GM23338 (cell line): ENCODE measurements around the gene FTCDNL1. TPM values are rescaled to one million over a fixed set of nuclear protein-coding genes. Genes with fewer than 3 reads are reported as not detected.

Source experiments
- ATAC-seq: fragments of 200-7000 bp; cut with Tn5 transposase; 3 replicates; pipeline ENCODE4 v1.9.1; 2020
- DNase-seq: peaks from one replicate; pipeline ENCODE4 v3.0.0-alpha.2; 2015; ENCODE audit warnings: low spot score
- H2AFZ ChIP-seq: fragments of 200-600 bp; sonication (generic); 2 replicates; pipeline ENCODE4 v1.8.0; 2016; ENCODE audit warnings: antibody characterized with exemption, mild to moderate bottlenecking, moderate library complexity
- H3F3A ChIP-seq: fragments of 200-600 bp; sonication (generic); replicated peaks from 2 replicates; pipeline ENCODE4 v1.8.0; 2017; ENCODE audit warnings: antibody characterized with exemption, mixed run types, low read depth
- H3K27ac ChIP-seq: fragments of 200-600 bp; sonication (generic); 2 replicates; pipeline ENCODE4 v1.6.1; 2016; ENCODE audit warnings: low read depth
- H3K27me3 ChIP-seq: fragments of 200-600 bp; sonication (generic); 2 replicates; pipeline ENCODE4 v1.8.0; 2016; ENCODE audit warnings: mild to moderate bottlenecking, mixed run types, moderate library complexity; ENCODE audit not compliant: insufficient read depth
- H3K36me3 ChIP-seq: fragments of 200-600 bp; sonication (generic); 2 replicates; pipeline ENCODE4 v1.8.0; 2016; ENCODE audit warnings: mild to moderate bottlenecking; ENCODE audit not compliant: insufficient read depth
- H3K4me1 ChIP-seq: fragments of 200-600 bp; sonication (generic); 2 replicates; pipeline ENCODE4 v1.8.0; 2016; ENCODE audit warnings: mild to moderate bottlenecking, moderate library complexity; ENCODE audit not compliant: insufficient read depth
- H3K4me2 ChIP-seq: fragments of 200-600 bp; sonication (generic); 2 replicates; pipeline ENCODE4 v1.7.1; 2017; ENCODE audit warnings: mixed run types
- H3K4me3 ChIP-seq: fragments of 200-600 bp; sonication (generic); 2 replicates; pipeline ENCODE4 v1.6.1; 2016; ENCODE audit warnings: mixed run types
- H3K79me2 ChIP-seq: fragments of 200-600 bp; sonication (generic); replicated peaks from 2 replicates; pipeline ENCODE4 v1.8.0; 2017; ENCODE audit warnings: mild to moderate bottlenecking; ENCODE audit not compliant: insufficient read depth
- H3K9me2 ChIP-seq: fragments of 200-600 bp; sonication (generic); 2 replicates; pipeline ENCODE4 v1.8.0; 2017; ENCODE audit not compliant: insufficient read depth
- H4K20me1 ChIP-seq: fragments of 200-600 bp; sonication (generic); replicated peaks from 2 replicates; pipeline ENCODE4 v1.8.0; 2017; ENCODE audit warnings: mild to moderate bottlenecking; ENCODE audit not compliant: insufficient read depth
- H3K27ac Mint-ChIP-seq: 2 replicates; pipeline ENCODE4 v1.8.0; 2020; ENCODE audit warnings: inconsistent platforms, mild to moderate bottlenecking, moderate library complexity, mixed read lengths
- H3K27me3 Mint-ChIP-seq: 3 replicates; pipeline ENCODE4 v1.8.0; 2022; ENCODE audit warnings: low read depth, mild to moderate bottlenecking, moderate library complexity, mixed read lengths, inconsistent platforms; ENCODE audit not compliant: insufficient read depth, poor library complexity
- H3K36me3 Mint-ChIP-seq: 3 replicates; pipeline ENCODE4 v1.8.0; 2021; ENCODE audit warnings: low read depth, mild to moderate bottlenecking, inconsistent platforms, moderate library complexity, mixed read lengths
- H3K4me1 Mint-ChIP-seq: 3 replicates; pipeline ENCODE4 v1.8.0; 2020; ENCODE audit warnings: mild to moderate bottlenecking, inconsistent platforms, mixed read lengths
- H3K4me3 Mint-ChIP-seq: 3 replicates; pipeline ENCODE4 v1.8.0; 2021; ENCODE audit warnings: moderate library complexity, mild to moderate bottlenecking, inconsistent platforms, mixed read lengths
- H3K9me3 Mint-ChIP-seq: 3 replicates; pipeline ENCODE4 v1.8.0; 2020; ENCODE audit warnings: moderate library complexity, mild to moderate bottlenecking, inconsistent platforms, mixed read lengths
- CREB1 ChIP-seq: fragments of 250-450 bp; sonication (Bioruptor Pico); IDR thresholded peaks from 2 replicates; pipeline ENCODE4 v1.5.0; 2020; ENCODE audit warnings: low read depth, mild to moderate bottlenecking, moderate library complexity
- CTCF ChIP-seq, 2 experiments: fragments of 200-600 bp in 1 of 2; sonication (generic) in 1 of 2; conservative IDR thresholded peaks; 2 replicates each; pipeline versions ENCODE4 v1.5.1 to v1.6.1; 2016 to 2017; ENCODE audit warnings: antibody characterized with exemption in 2 of 2, low read depth in 2 of 2, mild to moderate bottlenecking in 2 of 2, moderate library complexity in 1 of 2
- ETS1 ChIP-seq: IDR thresholded peaks from 2 replicates; pipeline ENCODE4 v1.6.1; 2016; ENCODE audit warnings: antibody characterized with exemption
- EZH2 ChIP-seq: fragments of 200-600 bp; sonication (generic); IDR thresholded peaks from one replicate; pipeline ENCODE4 v1.8.0; 2017; ENCODE audit warnings: antibody characterized with exemption, mild to moderate bottlenecking, low read depth; ENCODE audit not compliant: unreplicated experiment
- EZH2phosphoT487 ChIP-seq: fragments of 200-600 bp; sonication (generic); IDR thresholded peaks from one replicate; pipeline ENCODE4 v1.8.1; 2018; ENCODE audit warnings: antibody characterized with exemption; ENCODE audit not compliant: unreplicated experiment
- JUNB ChIP-seq: IDR thresholded peaks from one replicate; pipeline ENCODE4 v1.6.1; 2016; ENCODE audit warnings: antibody characterized with exemption; ENCODE audit not compliant: unreplicated experiment
- NANOG ChIP-seq: IDR thresholded peaks from 2 replicates; pipeline ENCODE4 v1.6.1; 2016; ENCODE audit warnings: antibody characterized with exemption, borderline replicate concordance
- REST ChIP-seq: IDR thresholded peaks from one replicate; pipeline ENCODE4 v1.6.1; 2018; ENCODE audit warnings: antibody characterized with exemption; ENCODE audit not compliant: unreplicated experiment
- STAT1 ChIP-seq: IDR thresholded peaks from one replicate; pipeline ENCODE4 v1.6.1; 2016; ENCODE audit warnings: antibody characterized with exemption; ENCODE audit not compliant: unreplicated experiment
- ZNF114 ChIP-seq: fragments of 250-450 bp; sonication (Bioruptor Pico); IDR thresholded peaks from 2 replicates; pipeline ENCODE4 v1.5.0; 2020; ENCODE audit warnings: mild to moderate bottlenecking, moderate library complexity
- ZNF331 ChIP-seq: fragments of 250-450 bp; sonication (Bioruptor Pico); IDR thresholded peaks from 2 replicates; pipeline ENCODE4 v1.5.0; 2020; ENCODE audit warnings: low read depth, mild to moderate bottlenecking, moderate library complexity
- polyA plus RNA-seq: library from polyadenylated mRNA; unstranded; fragments of >200 nt; fragmentation: Nextera tagmentation; extraction: Ambion mirVana; gene quantifications from 2 replicates; pipeline ENCODE4 v1.2.1, GENCODE V29; 2016
- total RNA-seq: library from RNA; depleted of rRNA; stranded (reverse); fragments of >200 nt; shearing (Covaris generic); gene quantifications from 2 replicates; pipeline ENCODE4 v1.2.3, GENCODE V29; 2014

Gene FTCDNL1
- total and polyA plus RNA-seq, 2 experiments from 2014 or later: 1.7 to 2.0 TPM

- no peaks in the 10 kb centered on the region for H3F3A ChIP-seq
- H3K27ac ChIP-seq: no peak overlapping the region
- H3K9me3 Mint-ChIP-seq: no peaks in the 10 kb centered on the region
- peaks cover 8% of the 10 kb centered on the region; the same call in 1 of the 2 replicates for H3K27me3 ChIP-seq
- no peak overlapping the region; the same call in 1 of the 2 replicates for H3K27ac Mint-ChIP-seq
- no peak for ATAC-seq
- peaks cover 4% of the 10 kb centered on the region for H3K27me3 Mint-ChIP-seq
- H2AFZ ChIP-seq: peak overlapping the region; percentile 96; the same call in 1 of the 2 replicates
- H3K4me1 ChIP-seq: peaks cover 63% of the 10 kb centered on the region
- H3K36me3 ChIP-seq: no peaks in the 10 kb centered on the region
- peak overlapping the region; percentile 66 for H3K4me3 ChIP-seq
- H3K79me2 ChIP-seq: no peaks in the 10 kb centered on the region
- no peak for DNase-seq
- H3K4me1 Mint-ChIP-seq: peaks cover 58% of the 10 kb centered on the region
- peak overlapping the region; percentile 90 for H3K4me3 Mint-ChIP-seq
- peak overlapping the region; percentile 81 for H3K4me2 ChIP-seq
- H4K20me1 ChIP-seq: no peaks in the 10 kb centered on the region
- TF ChIP-seq ZNF331 (CRISPR knock-in tag) (no peak), JUNB (no peak), NANOG (no peak), REST (no peak), STAT1 (no peak), CREB1 (CRISPR knock-in tag) (no peak), CTCF (conservative IDR thresholded peaks at IDR 0.05; ENCODE audit: low read depth in 2 of 2) (no peak; a peak in 1 of 4 replicates)
- H3K36me3 Mint-ChIP-seq: no peaks in the 10 kb centered on the region
- no peaks in the 10 kb centered on the region for H3K9me2 ChIP-seq
These were observed 464 bp upstream of the FTCDNL1 start for GRCh38 chr2:199851501-199851810.

- no peak; the same call in 2 of the 3 replicates for ATAC-seq
- Mint-ChIP-seq H3K27ac (no peak overlapping the region), H3K36me3 (no peaks in the 10 kb centered on the region), H3K9me3 (no peaks in the 10 kb centered on the region), H3K27me3 (peaks cover 4% of the 10 kb centered on the region), H3K4me3 (peak overlapping the region; percentile 74), H3K4me1 (peaks cover 50% of the 10 kb centered on the region)
- peaks cover 8% of the 10 kb centered on the region; the same call in 1 of the 2 replicates for H3K27me3 ChIP-seq
- H4K20me1 ChIP-seq: no peaks in the 10 kb centered on the region
- H3K9me2 ChIP-seq: no peaks in the 10 kb centered on the region
- DNase-seq: no peak
- no peak overlapping the region for H3K27ac ChIP-seq
- peak overlapping the region; percentile 83 for H3K4me2 ChIP-seq
- H3K79me2 ChIP-seq: no peaks in the 10 kb centered on the region
- peak overlapping the region; percentile 66 for H3K4me3 ChIP-seq
- no peaks in the 10 kb centered on the region for H3K36me3 ChIP-seq
- peak overlapping the region; percentile 67; the same call in 1 of the 2 replicates for H2AFZ ChIP-seq
- no peaks in the 10 kb centered on the region for H3F3A ChIP-seq
- peaks cover 53% of the 10 kb centered on the region for H3K4me1 ChIP-seq
- TF ChIP-seq NANOG: no peak
- no peak for TF ChIP-seq ETS1
- TF ChIP-seq EZH2phosphoT487: no peak
- no peak for TF ChIP-seq EZH2
- no peak for TF ChIP-seq JUNB
- no peak for TF ChIP-seq ZNF331 (CRISPR knock-in tag)
- no peak for TF ChIP-seq ZNF114 (CRISPR knock-in tag)
- no peak for TF ChIP-seq CTCF (conservative IDR thresholded peaks at IDR 0.05; ENCODE audit: low read depth in 2 of 2)
These were observed 724 bp downstream of the FTCDNL1 start for GRCh38 chr2:199850218-199850717.
